Astrocyte (in vitro differentiated cells and primary cell): Measurements from ENCODE around the gene DYNLT4.

Source experiments
- EZH2 ChIP-seq: IDR thresholded peaks from 2 replicates; pipeline ENCODE4 v1.6.1; 2012; ENCODE audit warnings: mild to moderate bottlenecking, low read length, inconsistent platforms; ENCODE audit not compliant: insufficient read depth
- TF ChIP-seq, protein P1 (sequence below): IDR thresholded peaks from 2 replicates; pipeline ENCODE4 v1.5.1; 2011; ENCODE audit warnings: low read depth, mild to moderate bottlenecking, inconsistent platforms, low read length, moderate library complexity; ENCODE audit not compliant: insufficient read depth

DNA sequence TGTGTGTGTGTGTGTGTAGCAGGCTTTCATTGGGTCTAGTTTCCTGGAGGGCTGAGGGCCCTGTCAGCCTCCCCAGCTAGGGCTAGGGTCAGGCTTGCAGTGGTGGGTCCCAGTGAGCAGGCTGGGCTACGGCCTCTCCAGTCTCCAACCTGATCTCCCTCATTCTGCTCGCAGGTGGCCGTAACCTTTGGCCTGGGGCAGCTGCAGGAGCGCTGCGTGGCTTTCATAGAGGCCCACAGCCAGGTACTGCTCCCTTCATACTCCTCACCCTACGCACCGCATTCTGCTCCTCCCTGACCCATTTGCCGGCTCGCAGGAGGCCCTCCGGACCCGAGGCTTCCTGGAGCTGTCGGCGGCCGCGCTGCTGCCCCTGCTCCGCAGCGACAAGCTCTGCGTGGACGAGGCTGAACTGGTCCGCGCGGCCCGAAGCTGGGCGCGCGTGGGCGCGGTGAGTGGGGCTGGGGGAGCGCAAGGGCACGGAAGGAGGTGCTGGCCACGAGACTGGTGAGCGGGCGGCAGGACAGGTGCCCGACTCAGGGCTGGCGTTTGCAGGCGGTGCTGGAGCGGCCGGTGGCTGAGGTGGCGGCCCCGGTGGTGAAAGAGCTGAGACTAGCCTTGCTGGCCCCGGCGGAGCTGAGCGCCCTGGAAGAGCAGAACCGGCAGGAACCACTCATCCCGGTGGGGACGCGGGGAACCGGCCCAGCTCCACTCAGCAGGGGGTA, 5.8 kb upstream of the DYNLT4 start:
- TF ChIP-seq, protein P1, sequence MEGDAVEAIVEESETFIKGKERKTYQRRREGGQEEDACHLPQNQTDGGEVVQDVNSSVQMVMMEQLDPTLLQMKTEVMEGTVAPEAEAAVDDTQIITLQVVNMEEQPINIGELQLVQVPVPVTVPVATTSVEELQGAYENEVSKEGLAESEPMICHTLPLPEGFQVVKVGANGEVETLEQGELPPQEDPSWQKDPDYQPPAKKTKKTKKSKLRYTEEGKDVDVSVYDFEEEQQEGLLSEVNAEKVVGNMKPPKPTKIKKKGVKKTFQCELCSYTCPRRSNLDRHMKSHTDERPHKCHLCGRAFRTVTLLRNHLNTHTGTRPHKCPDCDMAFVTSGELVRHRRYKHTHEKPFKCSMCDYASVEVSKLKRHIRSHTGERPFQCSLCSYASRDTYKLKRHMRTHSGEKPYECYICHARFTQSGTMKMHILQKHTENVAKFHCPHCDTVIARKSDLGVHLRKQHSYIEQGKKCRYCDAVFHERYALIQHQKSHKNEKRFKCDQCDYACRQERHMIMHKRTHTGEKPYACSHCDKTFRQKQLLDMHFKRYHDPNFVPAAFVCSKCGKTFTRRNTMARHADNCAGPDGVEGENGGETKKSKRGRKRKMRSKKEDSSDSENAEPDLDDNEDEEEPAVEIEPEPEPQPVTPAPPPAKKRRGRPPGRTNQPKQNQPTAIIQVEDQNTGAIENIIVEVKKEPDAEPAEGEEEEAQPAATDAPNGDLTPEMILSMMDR, result no peak
- TF ChIP-seq EZH2, result no peak
